NCI-H2227 (cell line): Measurements from ENCODE around the gene CLIP2.
"Not testable (repeated sequence)": the region's sequence is repeated elsewhere in the genome, so short reads cannot be mapped to it uniquely, and the experiment has no call there.

Experiments used
- DNase-seq: peaks from one replicate; lab custom pipeline; 2025; ENCODE audit not compliant: unreplicated experiment; lab: John Stamatoyannopoulos, UW

Gene CLIP2

GRCh38 chr7:74325210-74325565 lies 36.0 kb downstream of the CLIP2 start:
- no peak for DNase-seq

DNA sequence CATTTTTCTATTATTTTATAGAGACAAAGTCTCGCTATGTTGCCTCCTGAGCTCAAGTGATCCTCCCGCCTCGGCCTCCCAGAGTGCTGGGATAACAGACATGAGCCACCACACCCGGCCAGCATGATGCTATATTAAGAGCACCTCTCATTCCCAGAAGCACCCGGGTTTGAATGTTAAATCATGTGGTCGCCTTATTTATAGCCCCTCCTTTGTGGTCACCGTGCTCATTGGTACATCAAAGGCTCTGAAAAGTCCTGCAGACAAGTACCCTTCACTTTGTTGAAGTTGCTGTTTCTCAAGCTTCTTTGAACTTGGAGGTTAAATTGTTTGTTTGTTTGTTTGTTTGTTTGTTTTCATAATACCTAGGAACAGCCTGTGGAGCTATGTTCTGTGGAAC lies 40.0 kb downstream of the CLIP2 start:
- DNase-seq = no peak

DNA sequence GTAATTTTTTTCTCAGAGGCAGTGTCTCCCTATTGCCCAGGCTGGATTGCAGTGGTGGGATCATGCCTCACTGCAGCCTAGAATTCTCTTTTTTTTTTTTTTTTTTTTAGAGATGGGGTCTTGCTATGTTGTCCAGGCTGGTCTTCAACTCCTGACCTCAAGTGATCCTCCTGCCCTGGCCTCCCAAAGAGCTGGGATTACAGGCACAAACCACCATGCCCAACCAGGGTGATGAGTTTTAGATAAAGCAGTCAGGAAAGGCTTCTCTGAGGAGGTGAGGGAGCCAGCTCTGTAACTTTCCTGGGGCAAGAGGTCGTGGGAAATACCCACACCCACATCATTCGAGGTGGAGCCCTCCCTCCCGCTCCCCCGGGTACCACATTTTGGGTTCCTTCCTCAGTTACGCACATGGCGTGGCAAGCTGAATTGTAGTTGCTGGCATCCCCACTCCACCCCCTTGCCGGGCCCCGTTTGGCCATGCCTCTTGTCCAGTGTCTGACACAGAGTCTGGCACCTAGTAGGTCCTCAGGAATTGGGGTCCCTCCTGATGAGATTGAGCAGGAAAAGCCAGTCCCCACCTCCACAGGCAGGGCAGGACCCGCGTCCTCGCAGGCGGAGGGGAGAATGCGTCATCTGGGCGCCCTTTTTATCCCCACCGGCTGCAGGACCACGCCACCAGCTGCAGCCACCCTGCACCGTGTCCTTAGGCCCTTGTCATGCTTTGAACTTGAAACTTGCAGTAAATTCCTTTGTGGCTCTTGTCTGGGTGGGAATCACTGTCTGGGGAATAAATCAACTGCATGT lies 43.4 kb downstream of the CLIP2 start:
- no peak for DNase-seq

GRCh38 chr7:74334030-74334429 lies 44.8 kb downstream of the CLIP2 start:
- DNase-seq = no peak

DNA sequence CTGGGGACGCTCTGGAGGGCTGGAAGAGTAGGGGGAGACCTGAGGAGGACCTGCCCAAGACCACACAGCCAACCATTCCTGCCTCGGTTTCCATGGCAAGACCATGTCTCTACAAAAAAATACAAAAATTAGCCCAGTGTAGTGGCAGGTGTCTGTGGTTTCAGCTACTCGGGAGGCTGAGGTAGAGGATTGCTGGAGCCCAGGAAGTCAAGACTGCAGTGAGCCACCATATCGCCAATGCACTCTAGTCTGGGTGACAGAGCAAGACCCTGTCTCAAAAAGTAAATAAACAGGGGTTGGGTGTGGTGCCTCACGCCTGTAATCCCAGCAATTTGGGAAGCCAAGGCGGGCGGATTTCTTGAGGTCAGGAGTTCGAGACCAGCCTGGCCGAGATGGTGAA lies 48.7 kb downstream of the CLIP2 start:
- DNase-seq = no peak

- DNase-seq = no peak
Measured at GRCh38 chr7:74338366-74339108, 49.3 kb downstream of the CLIP2 start.

DNA sequence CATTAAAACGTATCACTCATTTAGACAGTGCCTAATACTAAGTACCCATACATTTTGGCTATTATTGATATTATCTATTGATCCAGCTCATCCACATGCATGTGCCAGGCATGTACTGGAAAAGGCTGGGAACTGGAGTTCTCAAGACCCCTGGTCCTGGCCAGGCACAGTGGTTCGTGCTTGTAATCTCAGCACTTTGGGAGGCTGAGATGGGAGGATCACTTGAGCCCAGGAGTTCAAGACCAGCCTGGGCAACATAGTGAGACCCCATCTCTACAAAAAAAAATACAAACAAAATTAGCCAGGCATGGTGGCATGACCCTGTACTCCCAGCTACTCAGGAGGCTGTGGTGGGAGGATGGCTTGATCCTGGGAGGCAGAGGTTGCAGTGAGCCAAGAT lies 50.4 kb downstream of the CLIP2 start:
- not testable (repeated sequence) for DNase-seq

GRCh38 chr7:74343281-74344131 lies 54.3 kb downstream of the CLIP2 start:
- no peak for DNase-seq

GRCh38 chr7:74344132-74344496 lies 54.9 kb downstream of the CLIP2 start:
- DNase-seq = no peak

- DNase-seq = no peak
Measured at GRCh38 chr7:74344786-74345185, 55.6 kb downstream of the CLIP2 start.

GRCh38 chr7:74345970-74346369 lies 56.8 kb downstream of the CLIP2 start:
- DNase-seq = no peak

DNA sequence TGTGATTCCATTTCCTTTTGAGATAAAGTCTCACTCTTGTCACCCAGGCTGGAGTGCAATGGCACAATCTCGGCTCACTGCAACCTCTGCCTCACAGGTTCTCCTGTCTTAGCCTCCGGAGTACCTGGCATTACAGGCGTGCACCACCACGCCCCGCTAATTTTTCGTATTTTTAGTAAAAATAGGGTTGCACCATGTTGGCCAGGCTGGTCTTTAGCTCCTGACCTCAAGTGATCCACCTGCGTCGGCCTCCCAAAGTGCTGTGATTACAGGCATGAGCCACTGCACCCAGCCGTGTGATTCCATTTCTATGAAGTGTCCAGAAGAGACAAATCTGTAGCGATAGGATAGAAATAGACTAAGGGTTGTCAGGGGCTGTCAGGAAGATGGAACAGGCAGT lies 60.4 kb downstream of the CLIP2 start:
- DNase-seq = no peak

DNA sequence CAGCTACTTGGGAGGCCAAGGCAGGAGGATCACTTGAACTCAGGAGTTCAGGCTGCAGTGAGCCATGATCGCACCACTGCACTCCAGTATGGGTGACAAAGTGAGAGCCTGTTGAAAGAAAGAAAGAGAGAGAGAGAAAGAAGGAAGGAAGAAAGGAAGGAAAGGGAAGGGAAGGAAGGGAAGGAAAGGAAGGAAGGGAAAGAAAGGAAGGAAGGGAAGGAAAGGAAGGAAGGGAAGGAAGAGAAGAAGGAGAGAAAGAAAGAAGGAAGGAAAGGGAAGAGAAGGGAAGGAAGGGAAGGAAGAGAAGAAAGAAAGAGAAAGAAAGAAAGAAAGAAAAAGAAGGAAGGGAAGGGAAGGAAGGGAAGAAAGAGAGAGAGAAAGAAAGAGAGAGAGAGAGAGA lies 61.5 kb downstream of the CLIP2 start:
- no peak for DNase-seq

DNA sequence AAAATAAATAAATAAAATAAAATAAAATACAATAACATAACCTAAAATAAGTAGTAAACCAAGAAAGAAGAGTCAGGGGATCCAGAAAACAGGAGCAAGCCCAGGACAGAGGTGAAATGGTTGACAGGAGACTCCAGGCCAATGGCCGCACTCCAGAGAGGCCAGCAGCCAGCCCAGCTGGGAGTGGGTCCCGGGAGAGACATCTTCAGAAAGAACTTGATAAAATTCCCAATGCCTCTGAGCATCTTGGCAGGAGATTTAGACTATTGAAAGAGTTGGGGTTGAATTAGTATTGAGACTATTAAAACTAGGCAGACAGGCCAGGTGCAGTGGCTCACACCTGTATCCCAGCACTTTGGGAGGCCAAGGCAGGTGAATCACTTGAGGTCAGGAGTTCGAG lies 62.6 kb downstream of the CLIP2 start:
- DNase-seq = no peak

GRCh38 chr7:74352551-74353138 lies 63.4 kb downstream of the CLIP2 start:
- DNase-seq = not testable (repeated sequence)

- DNase-seq = no peak
Measured at GRCh38 chr7:74354009-74354408, 64.8 kb downstream of the CLIP2 start.

GRCh38 chr7:74355091-74355490 lies 65.9 kb downstream of the CLIP2 start:
- DNase-seq = no peak

DNA sequence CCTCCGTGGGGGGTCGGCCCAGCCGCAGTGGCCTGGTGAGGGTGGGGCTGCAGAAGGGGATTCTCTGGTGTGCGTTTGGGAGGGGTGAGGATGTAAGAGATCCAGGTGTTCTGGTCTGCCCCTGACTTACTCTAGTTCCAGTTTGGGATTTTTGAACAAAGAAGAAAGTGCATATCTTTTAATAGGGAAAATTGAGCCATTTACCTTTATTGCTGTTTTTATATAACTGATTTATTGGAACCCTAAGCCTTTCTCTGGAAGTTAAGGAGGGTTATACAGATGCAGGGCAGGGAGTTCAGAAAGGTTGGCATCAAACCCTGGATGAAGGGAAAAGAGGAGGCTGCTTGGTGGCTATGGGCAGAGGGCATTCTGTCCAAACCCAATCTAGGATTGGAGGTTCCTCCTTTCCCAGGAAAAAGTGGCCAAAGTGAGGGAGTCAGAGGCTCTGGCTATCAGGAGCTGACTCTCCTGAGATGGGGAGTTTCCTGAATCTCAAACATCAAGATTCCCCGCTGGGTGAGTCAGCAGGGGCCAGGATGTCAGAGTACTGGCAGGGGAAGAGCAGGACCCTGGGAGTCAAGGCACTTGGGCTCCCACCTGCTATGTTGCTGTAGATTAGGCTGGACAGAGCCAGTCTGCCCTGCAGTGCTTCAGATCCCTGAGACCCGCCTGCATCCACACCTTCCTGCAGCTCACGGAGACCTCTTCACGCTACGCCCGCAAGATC lies 67.5 kb downstream of the CLIP2 start:
- no peak for DNase-seq

GRCh38 chr7:74360008-74360407 lies 70.8 kb downstream of the CLIP2 start:
- no peak for DNase-seq

- DNase-seq = peak; percentile 9
Measured at GRCh38 chr7:74362266-74362665, 73.1 kb downstream of the CLIP2 start.

GRCh38 chr7:74364061-74364460 lies 74.9 kb downstream of the CLIP2 start:
- no peak for DNase-seq
